ENCODE data around the gene CGRRF1. TPM values are rescaled to one million over a fixed set of nuclear protein-coding genes. Genes with fewer than 3 reads are reported as not detected.

The CGRRF1 gene
- total and polyA plus RNA-seq, 2 of the 13 experiments (the other 11 are each of a cell fraction or from before 2014, with no cell fraction given): 16.8 to 18.2 TPM

DNA sequence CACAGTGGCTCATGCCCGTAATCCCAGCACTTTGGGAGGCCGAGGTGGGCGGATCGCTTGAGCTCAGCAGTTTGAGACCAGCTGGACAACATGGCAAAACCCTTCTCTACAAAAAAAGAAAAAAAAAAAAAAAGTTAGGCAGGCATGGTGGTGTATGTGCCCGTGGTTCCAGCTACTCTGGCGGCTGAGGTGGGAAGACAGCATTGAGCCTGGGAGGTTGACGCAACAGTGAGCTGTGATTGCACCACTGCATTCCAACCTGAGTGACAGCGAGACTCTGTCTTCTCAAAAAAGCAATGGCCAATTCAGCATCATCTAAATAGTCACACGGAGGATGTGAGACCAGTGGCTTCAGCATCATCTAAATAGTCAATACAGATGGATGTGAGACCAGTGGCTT, 46.8 kb downstream of the CGRRF1 start (continued):
- TF ChIP-seq, protein P1, sequence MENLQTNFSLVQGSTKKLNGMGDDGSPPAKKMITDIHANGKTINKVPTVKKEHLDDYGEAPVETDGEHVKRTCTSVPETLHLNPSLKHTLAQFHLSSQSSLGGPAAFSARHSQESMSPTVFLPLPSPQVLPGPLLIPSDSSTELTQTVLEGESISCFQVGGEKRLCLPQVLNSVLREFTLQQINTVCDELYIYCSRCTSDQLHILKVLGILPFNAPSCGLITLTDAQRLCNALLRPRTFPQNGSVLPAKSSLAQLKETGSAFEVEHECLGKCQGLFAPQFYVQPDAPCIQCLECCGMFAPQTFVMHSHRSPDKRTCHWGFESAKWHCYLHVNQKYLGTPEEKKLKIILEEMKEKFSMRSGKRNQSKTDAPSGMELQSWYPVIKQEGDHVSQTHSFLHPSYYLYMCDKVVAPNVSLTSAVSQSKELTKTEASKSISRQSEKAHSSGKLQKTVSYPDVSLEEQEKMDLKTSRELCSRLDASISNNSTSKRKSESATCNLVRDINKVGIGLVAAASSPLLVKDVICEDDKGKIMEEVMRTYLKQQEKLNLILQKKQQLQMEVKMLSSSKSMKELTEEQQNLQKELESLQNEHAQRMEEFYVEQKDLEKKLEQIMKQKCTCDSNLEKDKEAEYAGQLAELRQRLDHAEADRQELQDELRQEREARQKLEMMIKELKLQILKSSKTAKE (CRISPR knock-in tag; IDR thresholded peaks at IDR 0.05; ENCODE audit: borderline replicate concordance): no peak
- TF ChIP-seq SNAPC4 (CRISPR knock-in tag; IDR thresholded peaks at IDR 0.05) (no peak), SMAD1 (CRISPR knock-in tag; IDR thresholded peaks at IDR 0.05; ENCODE audit: borderline replicate concordance, low read depth) (no peak), ZNF777 (CRISPR knock-in tag; IDR thresholded peaks at IDR 0.05) (no peak), ZBTB40 (IDR thresholded peaks at IDR 0.05) (no peak), ZBTB40 (CRISPR knock-in tag; IDR thresholded peaks at IDR 0.05) (no peak), BCL6 (CRISPR knock-in tag; IDR thresholded peaks at IDR 0.05) (peak; percentile 40; the same call in 1 of the 2 replicates), MLLT10 (CRISPR knock-in tag; IDR thresholded peaks at IDR 0.05) (no peak)
- TF ChIP-seq, protein P2, sequence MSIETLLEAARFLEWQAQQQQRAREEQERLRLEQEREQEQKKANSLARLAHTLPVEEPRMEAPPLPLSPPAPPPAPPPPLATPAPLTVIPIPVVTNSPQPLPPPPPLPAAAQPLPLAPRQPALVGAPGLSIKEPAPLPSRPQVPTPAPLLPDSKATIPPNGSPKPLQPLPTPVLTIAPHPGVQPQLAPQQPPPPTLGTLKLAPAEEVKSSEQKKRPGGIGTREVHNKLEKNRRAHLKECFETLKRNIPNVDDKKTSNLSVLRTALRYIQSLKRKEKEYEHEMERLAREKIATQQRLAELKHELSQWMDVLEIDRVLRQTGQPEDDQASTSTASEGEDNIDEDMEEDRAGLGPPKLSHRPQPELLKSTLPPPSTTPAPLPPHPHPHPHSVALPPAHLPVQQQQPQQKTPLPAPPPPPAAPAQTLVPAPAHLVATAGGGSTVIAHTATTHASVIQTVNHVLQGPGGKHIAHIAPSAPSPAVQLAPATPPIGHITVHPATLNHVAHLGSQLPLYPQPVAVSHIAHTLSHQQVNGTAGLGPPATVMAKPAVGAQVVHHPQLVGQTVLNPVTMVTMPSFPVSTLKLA (IDR thresholded peaks at IDR 0.05): no peak

Measured in HepG2 (cell line).